Measurements from ENCODE around the gene PRKCD.

DNA sequence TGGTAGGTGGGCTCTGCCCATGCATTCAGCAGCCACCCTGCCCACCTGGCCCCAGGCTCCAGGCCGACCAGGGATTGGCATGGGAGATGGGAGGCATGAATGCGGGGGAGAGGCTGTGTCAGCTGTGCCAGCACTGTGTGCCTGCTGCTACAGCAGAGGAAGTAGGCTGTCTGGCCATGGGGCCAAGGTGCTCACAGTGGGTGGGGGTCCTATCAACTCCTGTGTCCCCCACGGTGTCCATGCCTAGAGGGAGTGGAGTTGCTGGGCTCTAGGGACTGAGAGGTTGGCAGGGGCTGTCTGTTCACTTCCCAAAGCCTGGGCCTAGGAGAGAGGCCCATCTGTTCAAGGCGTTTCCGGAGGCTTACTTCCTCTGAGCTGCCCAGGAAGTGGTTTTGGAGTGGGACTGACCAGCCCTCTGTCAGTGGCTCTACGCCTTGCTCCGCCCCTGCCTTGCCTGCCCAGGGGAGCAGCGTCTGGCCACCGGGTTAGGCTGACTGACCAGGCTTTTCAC, 5.8 kb downstream of the PRKCD start:
- TF ChIP-seq EZH2 (IDR thresholded peaks at IDR 0.05; ENCODE audit: borderline replicate concordance, low read length), result no peak
- TF ChIP-seq, protein P1, sequence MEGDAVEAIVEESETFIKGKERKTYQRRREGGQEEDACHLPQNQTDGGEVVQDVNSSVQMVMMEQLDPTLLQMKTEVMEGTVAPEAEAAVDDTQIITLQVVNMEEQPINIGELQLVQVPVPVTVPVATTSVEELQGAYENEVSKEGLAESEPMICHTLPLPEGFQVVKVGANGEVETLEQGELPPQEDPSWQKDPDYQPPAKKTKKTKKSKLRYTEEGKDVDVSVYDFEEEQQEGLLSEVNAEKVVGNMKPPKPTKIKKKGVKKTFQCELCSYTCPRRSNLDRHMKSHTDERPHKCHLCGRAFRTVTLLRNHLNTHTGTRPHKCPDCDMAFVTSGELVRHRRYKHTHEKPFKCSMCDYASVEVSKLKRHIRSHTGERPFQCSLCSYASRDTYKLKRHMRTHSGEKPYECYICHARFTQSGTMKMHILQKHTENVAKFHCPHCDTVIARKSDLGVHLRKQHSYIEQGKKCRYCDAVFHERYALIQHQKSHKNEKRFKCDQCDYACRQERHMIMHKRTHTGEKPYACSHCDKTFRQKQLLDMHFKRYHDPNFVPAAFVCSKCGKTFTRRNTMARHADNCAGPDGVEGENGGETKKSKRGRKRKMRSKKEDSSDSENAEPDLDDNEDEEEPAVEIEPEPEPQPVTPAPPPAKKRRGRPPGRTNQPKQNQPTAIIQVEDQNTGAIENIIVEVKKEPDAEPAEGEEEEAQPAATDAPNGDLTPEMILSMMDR (conservative IDR thresholded peaks at IDR 0.05 in 1 of 2, IDR thresholded peaks at IDR 0.05 in 1 of 2; ENCODE audit: extremely low read depth in 1 of 2, insufficient read depth in 1 of 2, low read depth in 1 of 2, low read length in 2 of 2), result no peak

Measured in mammary epithelial cell (primary cell).